ENCODE data around the gene RNF152.

- TF ChIP-seq CTCF (conservative IDR thresholded peaks at IDR 0.05; ENCODE audit: low read depth, low read length) (no peak), POLR2A (IDR thresholded peaks at IDR 0.05; ENCODE audit: low read depth, low read length) (no peak), MAFK (IDR thresholded peaks at IDR 0.05; ENCODE audit: low read depth, low read length) (no peak), FOS (IDR thresholded peaks at IDR 0.05; ENCODE audit: low read depth, low read length) (no peak), CEBPB (IDR thresholded peaks at IDR 0.05; ENCODE audit: low read depth, low read length) (no peak)
These were observed 75.7 kb downstream of the RNF152 start for GRCh38 chr18:61817086-61817485.

All from IMR-90 (cell line).